NCI-H1417 (cell line): Measurements from ENCODE around the gene NT5C3A.
A peak's percentile ranks its signal among the peaks of the same experiment; 100 is the strongest.
"Not testable (repeated sequence)": the region's sequence is repeated elsewhere in the genome, so short reads cannot be mapped to it uniquely, and the experiment has no call there.

Source experiments
- DNase-seq, 3 experiments: peaks; one replicate each; lab custom pipeline; 2025; lab: John Stamatoyannopoulos, UW

The NT5C3A gene

GRCh38 chr7:33062023-33062781, at the start of gene NT5C3A:
Gene NT5C3A, minus strand, starts transcription at chr7:33062776. Its CDS starts 71 bp downstream, at chr7:33062705.
- DNase-seq: peak in 2 of 3 experiments; percentile 44 to 87

- DNase-seq: no peak
Observed at GRCh38 chr7:33111614-33112013, 49.0 kb upstream of the NT5C3A start.

- DNase-seq: peak in 2 of 3 experiments; percentile 76 to 86
Observed at GRCh38 chr7:33109758-33110238, 47.2 kb upstream of the NT5C3A start.

- DNase-seq: peak; percentile 79 to 96 (median 95)
Observed at GRCh38 chr7:33109005-33109757, 46.6 kb upstream of the NT5C3A start, which contains the start of gene RP9. Gene RP9, minus strand, starts transcription at chr7:33109404. Its CDS starts 32 bp downstream, at chr7:33109372.

- peak in 1 of 3 experiments; percentile 79 for DNase-seq
Observed at GRCh38 chr7:33108554-33109004, 46.0 kb upstream of the NT5C3A start.

- peak; percentile 12 to 75 (median 50) for DNase-seq
Observed at GRCh38 chr7:33107136-33108066, 44.8 kb upstream of the NT5C3A start.

- DNase-seq: no peak
Observed at GRCh38 chr7:33101906-33102305, 39.3 kb upstream of the NT5C3A start.

GRCh38 chr7:33100770-33101169, 38.2 kb upstream of the NT5C3A start:
- DNase-seq: no peak

GRCh38 chr7:33099154-33099940, 36.8 kb upstream of the NT5C3A start:
- DNase-seq: no peak

- DNase-seq: not testable (repeated sequence)
Observed at GRCh38 chr7:33094745-33095275, 32.2 kb upstream of the NT5C3A start.

- no peak for DNase-seq
Observed at GRCh38 chr7:33093266-33093665, 30.7 kb upstream of the NT5C3A start.

- DNase-seq: no peak
Observed at GRCh38 chr7:33091641-33092191, 29.1 kb upstream of the NT5C3A start.

- DNase-seq: no peak
Observed at GRCh38 chr7:33091111-33091531, 28.5 kb upstream of the NT5C3A start.

- DNase-seq: no peak
Observed at GRCh38 chr7:33089142-33089541, 26.6 kb upstream of the NT5C3A start.

- DNase-seq: no peak
Observed at GRCh38 chr7:33087858-33088257, 25.3 kb upstream of the NT5C3A start.

GRCh38 chr7:33087356-33087755, 24.8 kb upstream of the NT5C3A start:
- no peak for DNase-seq

- no peak for DNase-seq
Observed at GRCh38 chr7:33079763-33080690, 17.5 kb upstream of the NT5C3A start.

GRCh38 chr7:33079096-33079495, 16.5 kb upstream of the NT5C3A start:
- no peak for DNase-seq

- no peak for DNase-seq
Observed at GRCh38 chr7:33076737-33077136, 14.2 kb upstream of the NT5C3A start.
